Measurements from ENCODE around the gene ANKRD13D. TPM values are rescaled to one million over a fixed set of nuclear protein-coding genes. Genes with fewer than 3 reads are reported as not detected.

The ANKRD13D gene
- polyA plus RNA-seq, 5 donors = 33.2 to 53.5 (median 47.0) TPM

GRCh38 chr11:67272327-67273259 is 16.5 kb upstream of the ANKRD13D start:
- DNase-seq = no peak

DNA sequence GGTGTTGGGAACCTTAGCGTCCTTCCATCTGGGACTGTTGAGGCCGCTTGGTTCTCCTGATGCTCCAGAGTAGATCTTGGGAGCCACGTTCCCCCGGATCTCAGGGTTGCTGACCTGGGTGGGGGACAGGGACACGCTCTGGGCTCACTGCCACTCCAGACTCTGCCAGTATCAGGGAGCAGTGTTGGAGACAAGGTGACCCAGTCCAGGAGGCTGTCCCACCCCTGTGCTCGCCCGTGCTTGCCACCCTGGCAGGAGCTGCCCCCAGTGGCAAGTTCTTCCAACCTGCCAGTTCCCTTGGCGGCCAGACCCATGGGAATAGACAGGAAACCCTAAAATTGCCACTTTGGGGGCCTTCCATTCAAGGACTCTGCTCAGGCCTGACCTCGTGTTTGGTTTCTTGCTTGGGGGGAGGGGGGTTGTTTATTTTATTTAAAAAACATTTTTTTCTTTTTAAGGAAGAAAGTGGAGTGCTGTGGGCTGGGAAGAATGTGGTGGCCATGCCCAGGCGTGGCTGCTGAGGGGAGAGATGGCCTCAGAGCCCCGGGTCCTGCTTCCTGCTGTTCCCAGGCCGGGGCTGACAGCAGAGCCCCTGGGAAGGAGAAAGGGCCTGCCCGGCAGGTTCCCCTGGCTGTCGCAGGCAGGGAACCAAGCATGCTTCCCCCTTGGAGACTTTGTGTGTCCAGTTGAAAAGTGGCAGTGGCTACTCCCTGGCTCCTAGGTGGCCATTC is 15.7 kb upstream of the ANKRD13D start:
- no peak for DNase-seq

DNA sequence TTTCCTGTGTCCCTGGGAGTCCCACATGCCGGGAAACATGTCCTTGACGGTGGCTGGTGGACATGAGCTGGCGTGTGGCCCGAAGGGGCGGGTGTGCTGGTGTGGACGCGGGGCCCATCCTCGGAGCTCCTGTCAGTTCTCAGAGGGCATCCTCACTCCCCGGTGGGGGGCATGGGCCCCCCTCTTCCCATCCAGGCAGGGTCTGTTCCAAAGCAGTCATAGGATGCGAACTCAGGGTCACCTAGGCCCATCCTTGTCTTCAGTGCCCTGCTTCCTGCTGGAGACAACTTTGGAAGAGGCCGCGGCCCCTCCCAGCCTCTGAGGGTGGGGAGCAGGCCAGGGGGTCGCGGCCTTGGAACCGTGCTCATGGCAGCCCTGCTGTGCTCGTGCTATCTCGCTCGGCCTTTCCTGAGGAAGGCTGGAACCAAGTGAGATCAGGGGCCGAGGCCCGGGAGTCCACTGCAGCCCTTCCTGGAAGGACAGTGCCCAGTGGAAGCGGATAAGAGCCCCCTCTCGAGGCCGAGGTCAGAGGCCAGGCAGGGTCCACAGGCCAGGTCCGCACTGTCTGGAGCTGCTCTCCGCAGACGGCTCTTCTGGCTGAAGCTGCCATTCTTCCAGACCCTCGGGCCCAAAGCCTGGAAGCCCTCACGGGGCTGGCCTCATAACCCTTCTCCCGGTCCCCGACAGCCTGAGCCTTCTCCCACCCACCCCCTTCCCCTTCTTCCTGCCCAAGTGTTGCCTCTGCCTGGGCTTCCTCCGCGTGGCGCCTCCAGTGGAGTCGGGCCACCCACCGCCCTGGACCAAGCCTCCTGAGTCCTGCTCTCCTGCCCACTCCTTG is 14.1 kb upstream of the ANKRD13D start:
- DNase-seq = no peak

DNA sequence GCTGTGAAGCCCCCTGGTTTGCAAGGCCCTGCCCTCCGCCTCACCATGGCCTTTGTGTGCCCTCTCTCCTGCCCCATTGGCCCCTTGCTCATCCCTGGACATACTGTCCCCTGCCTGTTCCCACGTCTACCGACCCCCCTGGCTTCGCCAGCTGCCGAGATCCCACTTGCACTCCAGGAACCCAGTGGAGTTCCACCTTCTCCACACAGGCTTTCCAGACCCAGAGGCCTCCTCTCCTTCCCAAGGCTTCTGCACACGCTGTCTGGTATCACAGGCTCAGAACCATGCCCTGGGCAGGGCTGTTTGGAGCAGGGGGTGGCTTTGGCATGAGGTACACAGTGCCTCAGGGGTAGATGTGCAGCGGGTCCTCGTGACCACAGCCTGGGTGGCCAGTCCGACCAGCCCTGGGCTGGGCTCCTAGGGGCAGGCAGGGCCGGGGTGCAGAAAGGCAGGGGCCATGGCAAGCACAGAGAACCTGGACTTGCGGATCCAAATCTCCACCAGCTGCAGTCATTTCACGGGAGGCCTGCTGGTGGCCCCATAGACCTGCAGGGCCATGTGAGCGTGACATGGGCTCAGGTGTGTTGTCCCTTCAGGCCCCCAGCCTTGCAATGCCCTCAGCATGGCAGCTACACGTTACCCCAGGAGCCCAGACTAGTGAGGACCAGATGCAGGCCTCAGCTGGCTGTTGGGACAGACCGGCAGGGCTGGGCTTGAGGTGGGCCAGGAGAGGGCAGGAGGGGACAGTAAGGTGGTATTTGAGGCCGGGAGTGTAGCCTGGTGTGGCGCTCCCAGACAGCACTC is 13.3 kb upstream of the ANKRD13D start:
- no peak for DNase-seq

GRCh38 chr11:67276781-67277230 is 12.3 kb upstream of the ANKRD13D start:
- DNase-seq = no peak

DNA sequence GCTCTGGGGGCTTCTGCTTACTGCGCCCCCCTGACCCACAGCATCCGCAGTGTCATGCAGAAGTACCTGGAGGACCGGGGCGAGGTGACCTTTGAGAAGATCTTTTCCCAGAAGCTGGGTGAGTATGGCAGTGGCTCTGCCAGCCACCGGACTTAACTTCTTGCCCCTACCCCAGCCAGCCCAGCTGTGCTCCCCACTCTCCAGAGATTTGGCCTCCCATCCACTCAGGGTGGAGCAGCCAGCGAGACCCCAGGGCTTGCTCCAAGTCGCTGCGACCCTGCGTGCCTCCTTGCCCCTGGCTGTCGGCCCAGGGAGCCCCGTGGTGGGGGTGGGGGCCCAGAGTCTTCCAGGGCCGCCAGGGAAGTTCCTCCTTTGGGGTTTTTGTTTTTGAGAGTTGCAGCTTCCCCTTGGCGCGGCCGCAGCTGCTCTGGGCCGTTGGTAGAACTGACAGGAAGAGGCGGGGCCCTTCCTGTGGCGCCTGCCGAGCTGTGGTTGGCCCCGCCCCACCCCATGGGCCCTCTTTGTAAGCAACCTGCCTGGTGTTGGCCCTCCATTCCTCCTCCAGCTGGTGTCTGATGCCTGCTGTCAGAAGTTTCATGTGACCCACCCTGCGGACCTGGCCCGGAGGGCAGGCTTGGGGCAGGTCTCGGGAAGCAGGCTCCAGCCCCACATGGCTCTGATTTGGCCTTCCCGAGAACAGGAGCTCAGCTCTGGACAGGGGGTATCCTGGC is 11.7 kb upstream of the ANKRD13D start:
- peak; percentile 72 to 77 for DNase-seq

DNA sequence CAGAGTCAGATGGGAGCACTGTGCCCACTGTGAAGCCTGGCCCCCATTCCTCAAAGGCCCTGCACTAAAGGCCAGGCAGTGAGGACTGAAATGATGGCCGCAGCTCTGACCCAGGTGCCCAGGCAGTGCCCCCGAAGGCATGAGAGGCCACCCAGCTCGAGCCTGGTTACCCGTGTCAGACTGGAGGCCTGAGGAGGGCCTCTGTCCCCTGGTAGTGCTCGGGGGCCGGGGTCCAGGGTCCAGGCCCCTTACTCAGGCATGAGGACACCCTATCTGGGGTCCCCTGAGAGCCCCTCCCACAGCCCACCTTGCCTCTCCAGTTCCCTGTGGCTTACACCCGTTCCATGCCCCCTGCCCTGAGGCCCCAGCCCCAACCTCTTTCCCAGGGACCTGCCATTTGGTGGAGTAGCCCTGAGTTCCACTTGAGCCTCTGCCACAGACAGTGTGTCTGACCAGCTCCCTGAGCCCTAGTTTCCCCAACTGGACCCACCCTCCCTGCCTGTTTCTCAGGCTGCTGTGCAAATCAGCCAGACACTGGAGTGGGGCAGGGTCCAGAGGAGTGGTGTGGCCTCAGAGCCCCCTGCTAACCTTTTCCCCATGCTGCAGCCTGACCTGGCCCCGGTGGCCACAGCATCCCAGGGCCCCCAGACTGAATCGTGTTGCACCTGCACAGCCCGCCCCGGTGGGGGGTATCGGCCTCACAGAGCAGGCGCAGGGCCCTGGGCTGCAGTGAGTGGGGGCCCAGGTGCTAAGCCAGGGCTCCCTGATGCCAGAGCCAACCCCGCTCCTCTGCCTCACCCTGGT is 10.8 kb upstream of the ANKRD13D start:
- DNase-seq = no peak

DNA sequence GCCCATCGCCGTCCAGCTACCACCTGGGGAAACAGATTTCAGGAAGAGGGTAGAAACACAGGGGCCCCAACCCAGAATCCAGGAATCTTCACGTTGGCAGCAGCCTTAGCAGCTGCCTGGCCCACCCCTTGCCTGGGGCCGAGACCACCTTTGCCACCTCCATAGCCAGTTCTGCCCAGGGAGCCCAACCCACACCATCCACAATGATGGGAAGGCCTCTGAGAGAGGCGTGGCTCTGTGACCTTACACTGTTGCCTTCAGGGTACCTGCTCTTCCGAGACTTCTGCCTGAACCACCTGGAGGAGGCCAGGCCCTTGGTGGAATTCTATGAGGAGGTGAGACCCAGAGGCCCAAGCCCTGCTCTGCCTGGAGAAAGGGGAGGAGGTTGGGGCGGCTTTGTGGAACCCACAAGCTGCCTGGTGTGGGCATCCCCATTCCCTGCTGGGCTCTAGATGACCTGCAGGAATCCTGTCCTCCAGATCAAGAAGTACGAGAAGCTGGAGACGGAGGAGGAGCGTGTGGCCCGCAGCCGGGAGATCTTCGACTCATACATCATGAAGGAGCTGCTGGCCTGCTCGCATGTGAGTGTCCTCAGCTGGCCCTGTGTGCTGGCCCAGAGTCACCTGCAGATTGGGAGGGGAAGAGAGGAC is 10.0 kb upstream of the ANKRD13D start:
- no peak for DNase-seq

GRCh38 chr11:67279589-67280340 is 9.3 kb upstream of the ANKRD13D start:
- DNase-seq = no peak

DNA sequence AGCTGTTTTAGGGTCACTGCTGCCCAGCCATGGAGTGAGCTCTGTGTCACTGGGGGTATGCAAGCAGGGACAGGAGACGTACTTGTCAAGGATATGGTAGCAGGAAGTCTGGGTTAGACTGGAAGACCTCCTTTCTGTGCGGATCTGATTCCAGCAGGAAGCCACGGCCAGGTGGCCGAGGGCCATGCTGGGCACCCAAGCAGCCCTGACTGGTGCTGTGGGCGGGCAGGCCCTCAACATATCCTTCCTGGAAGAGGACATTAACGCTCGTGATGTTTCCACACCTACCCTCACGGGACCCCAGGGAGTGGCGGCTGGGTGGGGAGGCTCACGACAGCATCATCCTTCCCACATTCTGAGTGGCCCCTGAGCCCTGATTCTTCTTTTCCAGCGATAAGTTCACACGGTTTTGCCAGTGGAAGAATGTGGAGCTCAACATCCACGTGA is 8.7 kb upstream of the ANKRD13D start:
- DNase-seq = no peak

GRCh38 chr11:67280788-67281551 is 8.1 kb upstream of the ANKRD13D start:
- DNase-seq = no peak

- DNase-seq = no peak
These were observed 7.5 kb upstream of the ANKRD13D start for GRCh38 chr11:67281552-67282150.

DNA sequence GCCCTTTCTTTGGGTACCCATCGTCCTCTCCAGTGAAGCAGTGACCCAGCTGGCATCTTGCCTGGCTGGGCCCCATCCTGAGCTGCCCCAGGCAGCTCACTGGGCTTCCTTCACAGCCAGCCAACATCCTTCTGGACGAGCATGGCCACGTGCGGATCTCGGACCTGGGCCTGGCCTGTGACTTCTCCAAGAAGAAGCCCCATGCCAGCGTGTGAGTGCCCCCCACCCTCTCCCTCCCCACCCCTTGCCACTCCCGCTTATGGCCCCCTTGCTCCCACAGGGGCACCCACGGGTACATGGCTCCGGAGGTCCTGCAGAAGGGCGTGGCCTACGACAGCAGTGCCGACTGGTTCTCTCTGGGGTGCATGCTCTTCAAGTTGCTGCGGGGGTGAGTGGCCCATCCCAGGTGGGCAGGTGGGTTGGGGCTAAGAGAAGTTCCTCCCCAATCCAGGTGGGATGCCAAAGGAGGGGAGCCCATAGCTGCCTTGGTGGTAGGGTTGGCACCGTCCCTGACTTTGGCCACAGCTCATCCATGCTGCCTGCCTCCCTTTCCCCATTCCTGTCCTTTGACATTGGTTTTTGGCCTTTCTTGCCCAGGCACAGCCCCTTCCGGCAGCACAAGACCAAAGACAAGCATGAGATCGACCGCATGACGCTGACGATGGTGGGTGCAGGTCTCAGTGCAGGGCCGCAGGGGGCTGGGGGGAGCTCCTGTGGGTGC is 6.8 kb upstream of the ANKRD13D start:
- no peak for DNase-seq

DNA sequence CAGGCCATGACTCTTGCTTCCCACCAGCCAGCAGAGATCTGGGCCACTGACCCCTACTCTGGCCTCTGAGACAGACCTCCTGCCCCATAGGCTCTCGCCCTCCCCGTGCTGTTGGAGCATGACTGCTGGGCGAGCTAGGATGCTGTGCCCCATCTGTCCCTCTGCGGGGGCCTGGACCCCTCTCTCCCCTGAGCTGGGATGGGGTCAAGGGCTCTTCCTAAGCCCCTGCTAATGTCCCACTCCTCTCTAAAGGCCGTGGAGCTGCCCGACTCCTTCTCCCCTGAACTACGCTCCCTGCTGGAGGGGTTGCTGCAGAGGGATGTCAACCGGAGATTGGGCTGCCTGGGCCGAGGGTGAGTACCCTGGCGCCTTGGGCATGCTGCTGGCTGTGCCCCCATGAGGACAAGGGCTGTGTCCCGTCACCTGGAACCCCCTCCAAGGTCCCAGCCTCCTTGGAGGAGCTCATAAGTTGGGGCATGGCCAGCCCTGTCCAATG is 6.2 kb upstream of the ANKRD13D start:
- no peak for DNase-seq

DNA sequence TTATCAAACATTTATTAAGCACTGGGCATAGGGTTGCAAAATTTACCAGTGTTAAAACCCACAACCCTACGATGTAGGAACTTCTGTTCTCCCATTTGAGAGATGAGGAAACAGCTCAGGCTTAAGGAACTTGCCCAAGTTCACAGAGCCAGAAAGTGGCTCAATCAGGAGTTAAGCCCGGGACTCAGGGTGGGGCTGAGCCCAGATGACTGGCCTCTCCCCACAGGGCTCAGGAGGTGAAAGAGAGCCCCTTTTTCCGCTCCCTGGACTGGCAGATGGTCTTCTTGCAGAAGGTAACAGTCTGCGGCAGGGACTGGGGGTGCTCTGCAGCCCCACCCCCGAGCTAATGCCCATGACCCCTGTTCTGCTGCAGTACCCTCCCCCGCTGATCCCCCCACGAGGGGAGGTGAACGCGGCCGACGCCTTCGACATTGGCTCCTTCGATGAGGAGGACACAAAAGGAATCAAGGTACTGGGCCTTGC is 5.6 kb upstream of the ANKRD13D start:
- DNase-seq = no peak
